ENCODE data around the gene ITGB8. TPM values are rescaled to one million over a fixed set of nuclear protein-coding genes. Genes with fewer than 3 reads are reported as not detected.
"Not testable (repeated sequence)": the region's sequence is repeated elsewhere in the genome, so short reads cannot be mapped to it uniquely, and the experiment has no call there.

Gene ITGB8
- total and polyA plus RNA-seq, 2 of the 4 experiments (the other 2 are of a cell fraction), result 2.6 to 10.2 TPM

GRCh38 chr7:20301311-20301939, 29.3 kb upstream of the ITGB8 start:
- Histone ChIP-seq H3K9me3 (ENCODE audit: control insufficient read depth, insufficient read depth, low read length) (no peaks in the 10 kb centered on the region), H2BK5ac (ENCODE audit: low read depth, low read length, poor library complexity, severe bottlenecking) (peak overlapping the region; percentile 15), H3K18ac (ENCODE audit: low read depth, low read length) (no peak overlapping the region), H4K8ac (ENCODE audit: low read depth in 2 of 2, low read length in 2 of 2) (no peak overlapping the region; a peak in 1 of 4 replicates), H3K27me3 (ENCODE audit: control insufficient read depth, insufficient read depth, low read length) (no peaks in the 10 kb centered on the region), H2AFZ (replicated peaks; ENCODE audit: low read length, poor library complexity) (no peak overlapping the region), H3K27ac (ENCODE audit: insufficient read depth, low read length) (peak overlapping the region; percentile 27; the same call in 1 of the 2 replicates), H3K4me1 (ENCODE audit: control insufficient read depth, insufficient read depth, low read length) (peaks cover 3% of the 10 kb centered on the region), H4K20me1 (ENCODE audit: insufficient read depth, low read length) (no peaks in the 10 kb centered on the region), H2BK120ac (ENCODE audit: low read depth, low read length) (no peak overlapping the region), H3K4me3 (ENCODE audit: insufficient read depth, low read depth, low read length) (no peak overlapping the region), H3K79me1 (ENCODE audit: low read depth in 1 of 2, low read length in 2 of 2) (no peaks in the 10 kb centered on the region), H3K23ac (ENCODE audit: low read depth, low read length) (no peak overlapping the region), H3K14ac (replicated peaks; ENCODE audit: low read depth, low read length) (no peak overlapping the region), H3K4ac (ENCODE audit: low read depth, low read length) (peak overlapping the region; percentile 2; the same call in 1 of the 2 replicates), H2BK15ac (ENCODE audit: low read depth, low read length) (no peak overlapping the region), H3K9me1 (ENCODE audit: insufficient read depth, low read length) (peaks cover 2% of the 10 kb centered on the region; the same call in 1 of the 2 replicates), H3K56ac (ENCODE audit: extremely low read depth, insufficient read depth, low read length) (no peak overlapping the region), H4K5ac (ENCODE audit: low read depth, low read length) (no peak overlapping the region), H4K91ac (ENCODE audit: insufficient read depth, low read depth, low read length) (no peak overlapping the region), H2AK5ac (ENCODE audit: low read depth, low read length) (no peak overlapping the region), H3K36me3 (ENCODE audit: control insufficient read depth, insufficient read depth, low read length) (no peaks in the 10 kb centered on the region), H2BK20ac (ENCODE audit: low read depth, low read length) (no peak overlapping the region), H3K9ac (ENCODE audit: low read depth, low read length) (no peak overlapping the region), H3K4me2 (ENCODE audit: low read depth, low read length) (peak overlapping the region; percentile 20; the same call in 1 of the 2 replicates), H2AK9ac (replicated peaks; ENCODE audit: low read depth, low read length, poor library complexity) (no peak overlapping the region)
- ChIA-PET CTCF (interaction anchor here (1.5 kb wide), 1 partner anchor 12 kb away, joined by 7 read pairs; no protein-coding TSS in a partner anchor), POLR2A (ENCODE audit: unreplicated experiment) (no interaction called here)
- intact Hi-C loops (cut with micrococcal nuclease) (loop anchor here (2.0 kb wide), 1 partner anchor 15 kb away; no protein-coding TSS in a partner anchor), in situ Hi-C loops (cut with MboI; ENCODE audit: low sequenced_read_pairs) (loop anchor here (25.0 kb wide), 1 partner anchor 539 kb away; the partner anchor contains the start of gene TMEM196), dilution Hi-C loops (cut with HindIII; ENCODE audit: low sequenced_read_pairs, unreplicated experiment) (no loop called here)
- BruUV-seq (replicated peaks), result no TSS peak
- 50% methylated on average over 2 of the region's 4 CpGs; no CpG with 5 or more reads in 1 of the 2 experiments for WGBS, 2 experiments (ENCODE audit: extremely low coverage in 2 of 2, insufficient read length in 1 of 2)
- peak; percentile 37; the same call in 1 of the 2 replicates for ATAC-seq (ENCODE audit: low read depth)
- peak; percentile 75 for DNase-seq
- 0 out of 2 replicates have a peak, but pooled peaks have one; percentile 26 for TF ChIP-seq CEBPB (IDR thresholded peaks at IDR 0.05; ENCODE audit: low read depth, low read length)
- TF ChIP-seq FOS (IDR thresholded peaks at IDR 0.05; ENCODE audit: low read depth, low read length), result peak; percentile 46; the same call in 1 of the 2 replicates
- no peak for TF ChIP-seq POLR2A (IDR thresholded peaks at IDR 0.05; ENCODE audit: low read depth, low read length)
- TF ChIP-seq CHD1 (IDR thresholded peaks at IDR 0.05; ENCODE audit: low read depth, low read length), result no peak

GRCh38 chr7:20302300-20302699, 28.4 kb upstream of the ITGB8 start:
- H4K5ac ChIP-seq (ENCODE audit: low read depth, low read length); H2BK20ac ChIP-seq (ENCODE audit: low read depth, low read length); H3K4ac ChIP-seq (ENCODE audit: low read depth, low read length); H3K27ac ChIP-seq (ENCODE audit: insufficient read depth, low read length); ATAC-seq (ENCODE audit: low read depth); H3K79me1 ChIP-seq (ENCODE audit: low read depth in 1 of 2, low read length in 2 of 2); H2AK5ac ChIP-seq (ENCODE audit: low read depth, low read length); H2BK5ac ChIP-seq (ENCODE audit: low read depth, low read length, poor library complexity, severe bottlenecking); dilution Hi-C loops (cut with HindIII; ENCODE audit: low sequenced_read_pairs, unreplicated experiment); H3K36me3 ChIP-seq (ENCODE audit: control insufficient read depth, insufficient read depth, low read length); H3K18ac ChIP-seq (ENCODE audit: low read depth, low read length); H3K27me3 ChIP-seq (ENCODE audit: control insufficient read depth, insufficient read depth, low read length); H2BK120ac ChIP-seq (ENCODE audit: low read depth, low read length); H3K14ac ChIP-seq (replicated peaks; ENCODE audit: low read depth, low read length); H4K20me1 ChIP-seq (ENCODE audit: insufficient read depth, low read length); H3K56ac ChIP-seq (ENCODE audit: extremely low read depth, insufficient read depth, low read length); H3K9me3 ChIP-seq (ENCODE audit: control insufficient read depth, insufficient read depth, low read length); H3K4me2 ChIP-seq (ENCODE audit: low read depth, low read length); intact Hi-C loops (cut with micrococcal nuclease); H2AFZ ChIP-seq (replicated peaks; ENCODE audit: low read length, poor library complexity); DNase-seq; BruUV-seq (replicated peaks); H3K9me1 ChIP-seq (ENCODE audit: insufficient read depth, low read length); H4K8ac ChIP-seq (ENCODE audit: low read depth in 2 of 2, low read length in 2 of 2); H3K4me1 ChIP-seq (ENCODE audit: control insufficient read depth, insufficient read depth, low read length); H3K23ac ChIP-seq (ENCODE audit: low read depth, low read length); H2AK9ac ChIP-seq (replicated peaks; ENCODE audit: low read depth, low read length, poor library complexity); H3K4me3 ChIP-seq (ENCODE audit: insufficient read depth, low read depth, low read length); H3K9ac ChIP-seq (ENCODE audit: low read depth, low read length); H4K91ac ChIP-seq (ENCODE audit: insufficient read depth, low read depth, low read length); H2BK15ac ChIP-seq (ENCODE audit: low read depth, low read length); CTCF ChIA-PET: not testable (repeated sequence)
- POLR2A ChIA-PET (ENCODE audit: unreplicated experiment), result interaction anchor here (0.7 kb wide), 1 partner anchor 29 kb away, joined by 3 read pairs; no protein-coding TSS in a partner anchor
- in situ Hi-C loops (cut with MboI; ENCODE audit: low sequenced_read_pairs), result loop anchor here (25.0 kb wide), 1 partner anchor 540 kb away; the partner anchor contains the start of gene TMEM196
- WGBS, 2 experiments (ENCODE audit: extremely low coverage in 2 of 2, insufficient read length in 1 of 2), result 100% methylated on average over 3 of the region's 16 CpGs; no CpG with 5 or more reads in 1 of the 2 experiments

All from IMR-90 (cell line).